ENCODE measurements around the gene CNKSR2. TPM values are rescaled to one million over a fixed set of nuclear protein-coding genes. Genes with fewer than 3 reads are reported as not detected.

The CNKSR2 gene
- total RNA-seq, 4 donors from 2014 or later, result 1.2 to 5.0 (median 2.7) TPM; not detected in 1

DNA sequence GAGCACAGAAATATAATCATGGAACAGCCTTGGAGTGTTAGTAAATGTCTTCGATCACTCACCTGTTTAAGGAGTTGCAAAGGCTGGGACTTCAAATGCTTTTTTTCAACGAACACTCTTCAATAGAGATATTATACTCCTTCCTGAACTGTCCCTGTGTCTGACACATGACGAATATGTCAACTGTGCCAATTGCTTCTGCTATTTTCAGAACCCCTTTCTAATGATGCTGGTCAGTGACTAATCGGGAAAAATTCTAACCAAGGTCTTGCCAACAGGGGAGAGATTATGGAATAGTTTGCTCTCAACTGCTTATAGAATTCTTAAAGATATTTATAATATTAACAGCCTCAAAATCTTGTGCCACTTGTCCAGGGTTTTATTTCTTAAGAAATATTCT, 292.5 kb downstream of the CNKSR2 start:
- TF ChIP-seq, protein P1, sequence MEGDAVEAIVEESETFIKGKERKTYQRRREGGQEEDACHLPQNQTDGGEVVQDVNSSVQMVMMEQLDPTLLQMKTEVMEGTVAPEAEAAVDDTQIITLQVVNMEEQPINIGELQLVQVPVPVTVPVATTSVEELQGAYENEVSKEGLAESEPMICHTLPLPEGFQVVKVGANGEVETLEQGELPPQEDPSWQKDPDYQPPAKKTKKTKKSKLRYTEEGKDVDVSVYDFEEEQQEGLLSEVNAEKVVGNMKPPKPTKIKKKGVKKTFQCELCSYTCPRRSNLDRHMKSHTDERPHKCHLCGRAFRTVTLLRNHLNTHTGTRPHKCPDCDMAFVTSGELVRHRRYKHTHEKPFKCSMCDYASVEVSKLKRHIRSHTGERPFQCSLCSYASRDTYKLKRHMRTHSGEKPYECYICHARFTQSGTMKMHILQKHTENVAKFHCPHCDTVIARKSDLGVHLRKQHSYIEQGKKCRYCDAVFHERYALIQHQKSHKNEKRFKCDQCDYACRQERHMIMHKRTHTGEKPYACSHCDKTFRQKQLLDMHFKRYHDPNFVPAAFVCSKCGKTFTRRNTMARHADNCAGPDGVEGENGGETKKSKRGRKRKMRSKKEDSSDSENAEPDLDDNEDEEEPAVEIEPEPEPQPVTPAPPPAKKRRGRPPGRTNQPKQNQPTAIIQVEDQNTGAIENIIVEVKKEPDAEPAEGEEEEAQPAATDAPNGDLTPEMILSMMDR (IDR thresholded peaks at IDR 0.05), result no peak
- no peak for TF ChIP-seq POLR2A (IDR thresholded peaks at IDR 0.05)
- Histone ChIP-seq H3K27ac (no peak overlapping the region), H3K36me3 (no peaks in the 10 kb centered on the region), H3K4me1 (no peaks in the 10 kb centered on the region), H3K27me3 (no peaks in the 10 kb centered on the region), H3K4me3 (no peak overlapping the region), H3K9me3 (no peaks in the 10 kb centered on the region)
- DNase-seq, result no peak

DNA sequence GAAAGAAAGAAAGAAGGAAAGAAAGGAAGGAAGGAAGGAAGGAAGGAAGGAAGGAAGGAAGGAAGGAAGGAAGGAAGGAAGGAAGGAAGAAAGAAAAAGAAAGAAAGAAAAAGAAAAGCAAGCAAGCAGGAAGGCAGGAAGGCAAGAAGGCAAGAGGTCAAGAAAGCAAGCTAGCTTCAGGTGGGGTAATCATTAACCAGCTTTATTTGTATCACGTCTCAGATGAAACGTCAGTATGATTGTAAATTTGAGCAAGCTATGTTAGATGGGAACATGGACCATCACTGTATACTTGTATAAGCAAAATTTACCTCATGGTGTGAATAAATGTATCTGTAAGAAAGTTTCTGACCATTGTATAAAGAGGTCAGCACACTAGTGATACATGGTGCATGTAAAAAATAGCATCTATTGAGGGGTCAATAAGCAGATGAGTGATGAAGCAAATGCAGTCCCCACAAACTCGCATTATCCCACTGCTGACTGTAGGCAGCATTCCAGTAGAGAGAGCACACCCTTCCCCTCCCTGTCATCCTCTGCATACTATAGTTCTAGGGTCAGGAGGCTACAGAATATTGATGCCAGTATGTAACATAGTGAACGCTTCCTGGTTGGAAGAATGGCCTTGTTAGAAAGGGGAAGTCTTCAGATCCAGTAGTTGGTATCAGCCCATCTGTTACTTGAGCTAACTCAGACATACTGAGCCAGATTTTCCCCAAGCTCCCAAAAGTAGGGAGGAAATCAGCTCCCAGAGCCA, 300.4 kb downstream of the CNKSR2 start:
- TF ChIP-seq, protein P1 (IDR thresholded peaks at IDR 0.05), result no peak
- no peak for TF ChIP-seq POLR2A (IDR thresholded peaks at IDR 0.05)
- Histone ChIP-seq H3K27me3 (no peaks in the 10 kb centered on the region), H3K27ac (no peak overlapping the region), H3K9me3 (no peaks in the 10 kb centered on the region), H3K4me3 (no peak overlapping the region), H3K4me1 (no peaks in the 10 kb centered on the region), H3K36me3 (no peaks in the 10 kb centered on the region)
- DNase-seq, result no peak

DNA sequence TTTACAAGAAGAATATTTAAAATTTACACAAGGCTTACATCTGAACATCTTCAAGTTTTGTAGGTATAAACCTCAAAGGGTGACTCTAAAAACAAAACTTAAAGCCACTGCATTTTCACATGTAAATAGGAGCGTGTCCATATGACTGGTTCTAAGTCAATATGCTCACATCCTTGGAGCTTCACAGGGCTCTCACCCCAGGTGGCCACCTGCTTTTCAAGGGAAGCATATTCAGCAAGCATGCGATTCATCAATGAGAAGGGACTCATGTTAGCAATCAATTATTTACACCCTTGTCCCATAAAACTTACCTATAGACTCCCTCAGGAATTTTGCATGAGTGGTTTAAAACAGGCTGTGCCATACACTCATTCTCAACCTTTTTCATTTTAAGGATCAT, 301.7 kb downstream of the CNKSR2 start:
- no peak for DNase-seq
- no peaks in the 10 kb centered on the region for H3K9me3 ChIP-seq
- no peak overlapping the region for H3K4me3 ChIP-seq
- H3K4me1 ChIP-seq, result no peaks in the 10 kb centered on the region
- H3K36me3 ChIP-seq, result no peaks in the 10 kb centered on the region
- no peak overlapping the region for H3K27ac ChIP-seq
- H3K27me3 ChIP-seq, result no peaks in the 10 kb centered on the region
- TF ChIP-seq POLR2A (IDR thresholded peaks at IDR 0.05), result no peak
- TF ChIP-seq, protein P1 (IDR thresholded peaks at IDR 0.05), result no peak

DNA sequence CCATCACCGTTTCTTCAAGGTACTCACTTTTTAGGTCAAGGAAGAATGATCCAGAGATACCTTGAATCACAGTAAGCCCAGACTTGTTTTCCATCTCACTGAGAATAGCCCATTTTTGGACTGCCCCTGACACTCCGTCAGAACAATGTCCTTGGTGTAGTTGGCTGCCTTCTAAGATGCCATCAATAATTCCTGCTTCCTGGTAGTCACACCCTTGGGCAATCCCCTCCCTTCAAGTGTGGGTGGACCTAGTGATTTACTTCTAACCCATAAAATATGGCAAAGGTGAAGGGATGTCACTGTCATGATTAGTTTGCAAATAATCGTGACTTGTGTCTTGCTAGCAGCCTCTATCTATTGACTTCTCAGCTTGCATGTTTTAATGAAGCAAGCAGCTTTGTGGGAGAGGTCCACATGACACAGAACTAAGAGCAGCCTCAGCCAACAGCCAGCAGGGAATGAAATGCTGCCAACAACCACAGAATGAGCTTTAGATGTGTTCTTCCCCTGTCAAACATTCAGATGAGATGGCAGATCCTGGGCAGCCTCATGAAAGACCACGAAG, 303.9 kb downstream of the CNKSR2 start:
- H3K27ac ChIP-seq, result no peak overlapping the region
- H3K27me3 ChIP-seq, result no peaks in the 10 kb centered on the region
- TF ChIP-seq, protein P1 (IDR thresholded peaks at IDR 0.05), result no peak
- TF ChIP-seq POLR2A (IDR thresholded peaks at IDR 0.05), result no peak
- H3K4me1 ChIP-seq, result no peaks in the 10 kb centered on the region
- no peak overlapping the region for H3K4me3 ChIP-seq
- DNase-seq, result no peak
- H3K9me3 ChIP-seq, result no peaks in the 10 kb centered on the region
- H3K36me3 ChIP-seq, result no peaks in the 10 kb centered on the region

DNA sequence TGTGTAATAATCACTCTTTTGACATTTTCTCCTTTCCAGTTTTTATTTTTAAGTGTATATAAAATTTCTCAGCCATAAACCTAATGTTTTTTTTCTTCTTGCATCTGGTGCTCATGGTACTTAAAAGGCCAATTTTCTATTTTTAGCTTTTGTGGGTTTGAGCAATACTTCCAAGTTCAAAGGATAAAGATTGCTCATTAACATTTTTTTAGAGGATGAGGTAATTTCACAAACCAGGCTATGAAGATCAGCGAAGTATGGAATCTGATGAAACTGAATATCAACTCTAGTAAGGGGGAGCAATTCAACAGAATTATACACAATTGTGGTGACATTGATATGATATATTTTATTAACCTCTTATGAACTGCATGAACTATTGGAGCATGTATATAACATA, 309.7 kb downstream of the CNKSR2 start:
- no peaks in the 10 kb centered on the region for H3K9me3 ChIP-seq
- no peak overlapping the region for H3K4me3 ChIP-seq
- H3K27ac ChIP-seq, result no peak overlapping the region
- TF ChIP-seq, protein P1 (IDR thresholded peaks at IDR 0.05), result no peak
- no peak for TF ChIP-seq POLR2A (IDR thresholded peaks at IDR 0.05)
- no peaks in the 10 kb centered on the region for H3K36me3 ChIP-seq
- no peaks in the 10 kb centered on the region for H3K4me1 ChIP-seq
- no peak for DNase-seq
- H3K27me3 ChIP-seq, result no peaks in the 10 kb centered on the region

Data from Peyer's patch (tissue), 4 donors.